HEK293 (cell line): ENCODE data around the gene MAGI1.

ENCODE experiments used
- CTCF ChIA-PET: fragments of 350-600 bp; formaldehyde crosslinking; extraction: SDS; loops from one replicate; lab custom pipeline; 2021; ENCODE audit warnings: antibody characterized with exemption; lab: Yijun Ruan, JAX
- POLR2A ChIA-PET: fragments of 300-600 bp; formaldehyde crosslinking; extraction: SDS; loops from one replicate; lab custom pipeline; 2020; ENCODE audit warnings: antibody characterized with exemption, inconsistent platforms; lab: Yijun Ruan, JAX
- H3K27ac ChIP-seq: fragments of 200-500 bp; sonication (Bioruptor generic); 2 replicates; pipeline ENCODE4 v1.5.1; 2014; ENCODE audit warnings: low read depth, low read length, control low read depth, inconsistent platforms; ENCODE audit errors: extremely low read depth
- H3K36me3 ChIP-seq, 2 experiments: fragments of 200-500 bp in 1 of 2; sonication (Bioruptor generic) in 1 of 2; 1 replicate in 1 of 2; 2 replicates in 1 of 2; pipeline ENCODE4 v1.5.1; 2014 to 2017; ENCODE audit warnings: inconsistent platforms in 2 of 2, low read length in 2 of 2; ENCODE audit not compliant: control insufficient read depth in 2 of 2, insufficient read depth in 1 of 2
- H3K4me1 ChIP-seq: fragments of 200-500 bp; sonication (Bioruptor generic); 2 replicates; pipeline ENCODE4 v1.5.1; 2014; ENCODE audit warnings: mild to moderate bottlenecking, low read length, inconsistent platforms; ENCODE audit not compliant: control insufficient read depth, insufficient read depth
- H3K4me3 ChIP-seq: 2 replicates; pipeline ENCODE4 v1.5.1; 2011; ENCODE audit warnings: low read depth, mild to moderate bottlenecking, control low read depth, low read length, moderate library complexity
- H3K9me3 ChIP-seq: fragments of 200-500 bp; sonication (Bioruptor generic); 2 replicates; pipeline ENCODE4 v1.5.1; 2014; ENCODE audit warnings: low read depth, low read length, inconsistent platforms; ENCODE audit not compliant: control insufficient read depth, insufficient read depth
- GLI4 ChIP-seq: fragments of 450-650 bp; formaldehyde crosslinking; IDR thresholded peaks from 2 replicates; pipeline ENCODE4 v1.5.1; 2016; ENCODE audit warnings: missing biosample characterization, missing genetic modification characterization
- IKZF3 ChIP-seq: fragments of 450-650 bp; IDR thresholded peaks from 2 replicates; pipeline ENCODE4 v1.5.0; 2018; ENCODE audit warnings: missing biosample characterization, mild to moderate bottlenecking, missing genetic modification characterization, moderate library complexity
- KLF10 ChIP-seq: fragments of 450-650 bp; IDR thresholded peaks from 2 replicates; pipeline ENCODE4 v1.5.1; 2018; ENCODE audit warnings: missing biosample characterization, mild to moderate bottlenecking, missing genetic modification characterization
- KLF16 ChIP-seq: fragments of 450-650 bp; formaldehyde crosslinking; IDR thresholded peaks from 2 replicates; pipeline ENCODE4 v1.5.1; 2017; ENCODE audit warnings: missing biosample characterization, missing genetic modification characterization
- RBAK ChIP-seq: fragments of 450-650 bp; formaldehyde crosslinking; IDR thresholded peaks from 2 replicates; pipeline ENCODE4 v1.5.1; 2016; ENCODE audit warnings: missing biosample characterization, missing genetic modification characterization
- SCRT1 ChIP-seq: fragments of 450-650 bp; formaldehyde crosslinking; IDR thresholded peaks from 2 replicates; pipeline ENCODE4 v1.5.1; 2016; ENCODE audit warnings: missing biosample characterization, missing genetic modification characterization, borderline replicate concordance
- ZNF138 ChIP-seq: fragments of 450-650 bp; formaldehyde crosslinking; IDR thresholded peaks from 2 replicates; pipeline ENCODE4 v1.5.1; 2016; ENCODE audit warnings: missing biosample characterization, missing genetic modification characterization, borderline replicate concordance
- ZNF140 ChIP-seq: fragments of 450-650 bp; formaldehyde crosslinking; IDR thresholded peaks from 2 replicates; pipeline ENCODE4 v1.5.1; 2016; ENCODE audit warnings: missing biosample characterization, missing genetic modification characterization
- ZNF174 ChIP-seq: fragments of 450-650 bp; formaldehyde crosslinking; IDR thresholded peaks from 2 replicates; pipeline ENCODE4 v1.5.0; 2017; ENCODE audit warnings: missing biosample characterization, mild to moderate bottlenecking, missing genetic modification characterization
- ZNF211 ChIP-seq: fragments of 450-650 bp; formaldehyde crosslinking; IDR thresholded peaks from 2 replicates; pipeline ENCODE4 v1.5.1; 2016; ENCODE audit warnings: low read depth, missing biosample characterization, missing genetic modification characterization
- ZNF416 ChIP-seq: fragments of 450-650 bp; formaldehyde crosslinking; IDR thresholded peaks from 2 replicates; pipeline ENCODE4 v1.5.1; 2016; ENCODE audit warnings: missing biosample characterization, missing genetic modification characterization
- ZNF426 ChIP-seq: fragments of 450-650 bp; formaldehyde crosslinking; IDR thresholded peaks from 2 replicates; pipeline ENCODE4 v1.5.1; 2017; ENCODE audit warnings: missing biosample characterization, missing genetic modification characterization, mild to moderate bottlenecking, inconsistent platforms, moderate library complexity
- ZNF48 ChIP-seq: fragments of 450-650 bp; formaldehyde crosslinking; IDR thresholded peaks from 2 replicates; pipeline ENCODE4 v1.5.1; 2016; ENCODE audit warnings: missing biosample characterization, missing genetic modification characterization
- ZNF548 ChIP-seq: fragments of 450-650 bp; formaldehyde crosslinking; IDR thresholded peaks from 2 replicates; pipeline ENCODE4 v1.5.1; 2016; ENCODE audit warnings: missing biosample characterization, missing genetic modification characterization
- ZNF549 ChIP-seq: fragments of 450-650 bp; IDR thresholded peaks from 2 replicates; pipeline ENCODE4 v1.5.1; 2018; ENCODE audit warnings: missing biosample characterization, missing genetic modification characterization, mild to moderate bottlenecking, inconsistent platforms, moderate library complexity
- ZNF558 ChIP-seq: fragments of 450-650 bp; formaldehyde crosslinking; IDR thresholded peaks from 2 replicates; pipeline ENCODE4 v1.5.1; 2016; ENCODE audit warnings: missing biosample characterization, missing genetic modification characterization
- ZNF585B ChIP-seq: fragments of 450-650 bp; formaldehyde crosslinking; IDR thresholded peaks from 2 replicates; pipeline ENCODE4 v1.5.1; 2016; ENCODE audit warnings: missing biosample characterization, missing genetic modification characterization
- ZNF600 ChIP-seq: fragments of 450-650 bp; formaldehyde crosslinking; IDR thresholded peaks from 2 replicates; pipeline ENCODE4 v1.5.1; 2016; ENCODE audit warnings: missing biosample characterization, missing genetic modification characterization
- ZNF610 ChIP-seq: fragments of 450-650 bp; formaldehyde crosslinking; IDR thresholded peaks from 2 replicates; pipeline ENCODE4 v1.5.1; 2016; ENCODE audit warnings: missing biosample characterization, missing genetic modification characterization, borderline replicate concordance
- ZNF707 ChIP-seq: fragments of 450-650 bp; formaldehyde crosslinking; IDR thresholded peaks from 2 replicates; pipeline ENCODE4 v1.5.1; 2016; ENCODE audit warnings: missing biosample characterization, missing genetic modification characterization
- ZNF76 ChIP-seq: fragments of 450-650 bp; formaldehyde crosslinking; IDR thresholded peaks from 2 replicates; pipeline ENCODE4; 2016; ENCODE audit warnings: low read depth, missing biosample characterization, missing genetic modification characterization, borderline replicate concordance
- ZNF768 ChIP-seq: fragments of 450-650 bp; formaldehyde crosslinking; IDR thresholded peaks from 2 replicates; pipeline ENCODE4 v1.5.1; 2018; ENCODE audit warnings: missing biosample characterization, mild to moderate bottlenecking, missing genetic modification characterization
- ZNF776 ChIP-seq: fragments of 450-650 bp; formaldehyde crosslinking; IDR thresholded peaks from 2 replicates; pipeline ENCODE4 v1.5.0; 2017; ENCODE audit warnings: missing biosample characterization, missing genetic modification characterization, borderline replicate concordance
- TF ChIP-seq, protein P1 (sequence below): fragments of 450-650 bp; formaldehyde crosslinking; IDR thresholded peaks from 2 replicates; pipeline ENCODE4 v1.5.1; 2016; ENCODE audit warnings: missing biosample characterization, missing genetic modification characterization
- TF ChIP-seq, protein P2 (sequence below): fragments of 450-650 bp; formaldehyde crosslinking; IDR thresholded peaks from 2 replicates; pipeline ENCODE4 v1.5.1; 2016; ENCODE audit warnings: missing biosample characterization, missing genetic modification characterization, borderline replicate concordance
- TF ChIP-seq, protein P3 (sequence below): IDR thresholded peaks from 2 replicates; pipeline ENCODE4 v1.6.1; 2011; ENCODE audit warnings: mild to moderate bottlenecking, low read depth, low read length, borderline replicate concordance

Gene MAGI1

DNA sequence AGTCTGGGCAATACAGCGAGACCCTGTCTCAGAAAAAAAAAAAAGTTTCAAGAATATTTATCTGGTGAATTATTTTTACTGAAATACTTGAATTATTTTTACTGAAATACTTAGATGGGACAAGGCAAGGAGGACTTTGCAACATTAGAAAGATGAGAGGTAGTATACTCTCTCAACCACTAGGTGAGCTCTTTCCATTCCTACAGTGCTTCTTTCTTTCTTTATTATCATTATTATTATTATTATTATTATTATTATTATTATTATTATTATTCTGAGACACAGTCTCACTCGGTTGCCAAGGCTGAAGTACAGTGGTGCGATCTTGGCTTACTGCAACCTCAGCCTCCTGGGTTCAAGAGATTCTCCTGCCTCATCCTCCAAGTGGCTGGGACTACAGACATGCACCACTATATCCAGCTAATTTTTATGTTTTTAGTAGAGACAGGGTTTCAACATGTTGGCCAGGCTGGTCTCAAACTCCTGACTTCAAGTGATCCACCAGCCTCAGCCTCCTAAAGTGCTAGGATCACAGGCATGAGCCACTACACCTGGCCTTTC is 468.8 kb downstream of the MAGI1 start (continued):
- TF ChIP-seq ZNF76 (tag by site-specific recombination): no peak
- TF ChIP-seq GLI4 (tag by site-specific recombination): no peak
- TF ChIP-seq ZNF585B: no peak
- no peak for TF ChIP-seq KLF16 (tag by site-specific recombination)
- no peak for TF ChIP-seq IKZF3 (tag by site-specific recombination)
- TF ChIP-seq ZNF138 (tag by site-specific recombination): no peak
- TF ChIP-seq, protein P1, sequence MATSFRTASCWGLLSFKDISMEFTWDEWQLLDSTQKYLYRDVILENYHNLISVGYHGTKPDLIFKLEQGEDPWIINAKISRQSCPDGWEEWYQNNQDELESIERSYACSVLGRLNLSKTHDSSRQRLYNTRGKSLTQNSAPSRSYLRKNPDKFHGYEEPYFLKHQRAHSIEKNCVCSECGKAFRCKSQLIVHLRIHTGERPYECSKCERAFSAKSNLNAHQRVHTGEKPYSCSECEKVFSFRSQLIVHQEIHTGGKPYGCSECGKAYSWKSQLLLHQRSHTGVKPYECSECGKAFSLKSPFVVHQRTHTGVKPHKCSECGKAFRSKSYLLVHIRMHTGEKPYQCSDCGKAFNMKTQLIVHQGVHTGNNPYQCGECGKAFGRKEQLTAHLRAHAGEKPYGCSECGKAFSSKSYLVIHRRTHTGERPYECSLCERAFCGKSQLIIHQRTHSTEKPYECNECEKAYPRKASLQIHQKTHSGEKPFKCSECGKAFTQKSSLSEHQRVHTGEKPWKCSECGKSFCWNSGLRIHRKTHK (tag by site-specific recombination): no peak
- TF ChIP-seq, protein P2, sequence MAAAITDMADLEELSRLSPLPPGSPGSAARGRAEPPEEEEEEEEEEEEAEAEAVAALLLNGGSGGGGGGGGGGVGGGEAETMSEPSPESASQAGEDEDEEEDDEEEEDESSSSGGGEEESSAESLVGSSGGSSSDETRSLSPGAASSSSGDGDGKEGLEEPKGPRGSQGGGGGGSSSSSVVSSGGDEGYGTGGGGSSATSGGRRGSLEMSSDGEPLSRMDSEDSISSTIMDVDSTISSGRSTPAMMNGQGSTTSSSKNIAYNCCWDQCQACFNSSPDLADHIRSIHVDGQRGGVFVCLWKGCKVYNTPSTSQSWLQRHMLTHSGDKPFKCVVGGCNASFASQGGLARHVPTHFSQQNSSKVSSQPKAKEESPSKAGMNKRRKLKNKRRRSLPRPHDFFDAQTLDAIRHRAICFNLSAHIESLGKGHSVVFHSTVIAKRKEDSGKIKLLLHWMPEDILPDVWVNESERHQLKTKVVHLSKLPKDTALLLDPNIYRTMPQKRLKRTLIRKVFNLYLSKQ: no peak
- no peak for TF ChIP-seq ZNF174 (tag by site-specific recombination)
- TF ChIP-seq, protein P3, sequence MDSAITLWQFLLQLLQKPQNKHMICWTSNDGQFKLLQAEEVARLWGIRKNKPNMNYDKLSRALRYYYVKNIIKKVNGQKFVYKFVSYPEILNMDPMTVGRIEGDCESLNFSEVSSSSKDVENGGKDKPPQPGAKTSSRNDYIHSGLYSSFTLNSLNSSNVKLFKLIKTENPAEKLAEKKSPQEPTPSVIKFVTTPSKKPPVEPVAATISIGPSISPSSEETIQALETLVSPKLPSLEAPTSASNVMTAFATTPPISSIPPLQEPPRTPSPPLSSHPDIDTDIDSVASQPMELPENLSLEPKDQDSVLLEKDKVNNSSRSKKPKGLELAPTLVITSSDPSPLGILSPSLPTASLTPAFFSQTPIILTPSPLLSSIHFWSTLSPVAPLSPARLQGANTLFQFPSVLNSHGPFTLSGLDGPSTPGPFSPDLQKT: no peak
- no peak for TF ChIP-seq SCRT1 (tag by site-specific recombination)
- TF ChIP-seq KLF10 (tag by site-specific recombination): no peak
- no peak for TF ChIP-seq ZNF426 (tag by site-specific recombination)
- TF ChIP-seq ZNF776: no peak

DNA sequence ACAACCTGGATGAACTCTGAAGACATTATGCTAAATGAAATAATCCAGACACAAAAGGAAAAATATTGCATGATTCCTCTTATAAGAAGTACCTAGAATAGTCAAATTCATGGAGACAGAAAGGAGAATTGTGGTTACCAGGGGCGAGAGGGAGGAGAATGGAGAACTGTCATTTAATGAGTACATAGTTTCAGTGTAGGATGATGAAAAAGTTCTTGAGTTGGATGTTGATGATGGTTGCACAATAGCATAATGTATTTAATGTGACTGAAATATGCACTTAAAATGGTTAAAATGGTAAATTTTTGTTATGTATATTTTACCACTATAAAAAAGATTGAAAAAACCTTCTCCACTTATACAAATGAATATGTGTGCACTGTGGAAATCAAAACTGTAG is 469.6 kb downstream of the MAGI1 start:
- H3K4me1 ChIP-seq: no peaks in the 10 kb centered on the region
- H3K9me3 ChIP-seq: no peaks in the 10 kb centered on the region
- CTCF ChIA-PET: no interaction called here
- POLR2A ChIA-PET: no interaction called here
- no peak overlapping the region for H3K27ac ChIP-seq
- TF ChIP-seq ZNF768 (tag by site-specific recombination) (no peak), ZNF548 (tag by site-specific recombination) (no peak), ZNF707 (tag by site-specific recombination) (no peak), ZNF549 (tag by site-specific recombination) (no peak), ZNF610 (tag by site-specific recombination) (no peak), ZNF48 (tag by site-specific recombination) (no peak), ZNF558 (tag by site-specific recombination) (no peak), ZNF600 (no peak), ZNF211 (tag by site-specific recombination) (no peak), ZNF140 (no peak), RBAK (no peak), ZNF416 (no peak)
- no peak overlapping the region for H3K4me3 ChIP-seq
- no peaks in the 10 kb centered on the region for H3K36me3 ChIP-seq
